ENCODE measurements around the gene PLCL2.

DNA sequence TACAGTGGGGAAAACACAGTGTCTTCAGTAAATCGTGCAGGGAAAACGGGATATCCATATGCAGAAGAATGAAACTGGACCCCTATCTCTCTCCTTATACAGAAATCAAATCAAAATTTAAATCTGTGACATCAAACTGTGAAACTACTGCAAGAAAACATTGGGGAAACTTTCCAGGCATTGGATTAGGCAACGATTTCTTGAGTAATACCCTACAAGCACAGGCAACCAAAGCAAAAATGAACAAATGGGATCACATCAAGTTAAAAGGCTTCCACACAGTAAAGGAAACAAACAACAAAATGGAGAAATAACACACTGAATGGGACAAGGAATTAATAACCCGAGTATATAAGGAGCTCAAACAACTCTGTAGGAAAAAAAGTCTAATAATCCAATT lies 165.3 kb downstream of the PLCL2 start:
- TF ChIP-seq, protein P1, sequence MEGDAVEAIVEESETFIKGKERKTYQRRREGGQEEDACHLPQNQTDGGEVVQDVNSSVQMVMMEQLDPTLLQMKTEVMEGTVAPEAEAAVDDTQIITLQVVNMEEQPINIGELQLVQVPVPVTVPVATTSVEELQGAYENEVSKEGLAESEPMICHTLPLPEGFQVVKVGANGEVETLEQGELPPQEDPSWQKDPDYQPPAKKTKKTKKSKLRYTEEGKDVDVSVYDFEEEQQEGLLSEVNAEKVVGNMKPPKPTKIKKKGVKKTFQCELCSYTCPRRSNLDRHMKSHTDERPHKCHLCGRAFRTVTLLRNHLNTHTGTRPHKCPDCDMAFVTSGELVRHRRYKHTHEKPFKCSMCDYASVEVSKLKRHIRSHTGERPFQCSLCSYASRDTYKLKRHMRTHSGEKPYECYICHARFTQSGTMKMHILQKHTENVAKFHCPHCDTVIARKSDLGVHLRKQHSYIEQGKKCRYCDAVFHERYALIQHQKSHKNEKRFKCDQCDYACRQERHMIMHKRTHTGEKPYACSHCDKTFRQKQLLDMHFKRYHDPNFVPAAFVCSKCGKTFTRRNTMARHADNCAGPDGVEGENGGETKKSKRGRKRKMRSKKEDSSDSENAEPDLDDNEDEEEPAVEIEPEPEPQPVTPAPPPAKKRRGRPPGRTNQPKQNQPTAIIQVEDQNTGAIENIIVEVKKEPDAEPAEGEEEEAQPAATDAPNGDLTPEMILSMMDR (conservative IDR thresholded peaks at IDR 0.05; ENCODE audit: low read depth in 2 of 2) = no peak
- no peak for TF ChIP-seq POLR2AphosphoS5 (IDR thresholded peaks at IDR 0.05; ENCODE audit: low read depth)
- TF ChIP-seq EZH2 (IDR thresholded peaks at IDR 0.05; ENCODE audit: low read depth, unreplicated experiment) = no peak
- no peak for TF ChIP-seq EZH2phosphoT487 (IDR thresholded peaks at IDR 0.05; ENCODE audit: unreplicated experiment)
- no peak for TF ChIP-seq JUNB (IDR thresholded peaks at IDR 0.05; ENCODE audit: unreplicated experiment)
- no peak for TF ChIP-seq ZNF114 (CRISPR knock-in tag; IDR thresholded peaks at IDR 0.05)
- TF ChIP-seq, protein P2, sequence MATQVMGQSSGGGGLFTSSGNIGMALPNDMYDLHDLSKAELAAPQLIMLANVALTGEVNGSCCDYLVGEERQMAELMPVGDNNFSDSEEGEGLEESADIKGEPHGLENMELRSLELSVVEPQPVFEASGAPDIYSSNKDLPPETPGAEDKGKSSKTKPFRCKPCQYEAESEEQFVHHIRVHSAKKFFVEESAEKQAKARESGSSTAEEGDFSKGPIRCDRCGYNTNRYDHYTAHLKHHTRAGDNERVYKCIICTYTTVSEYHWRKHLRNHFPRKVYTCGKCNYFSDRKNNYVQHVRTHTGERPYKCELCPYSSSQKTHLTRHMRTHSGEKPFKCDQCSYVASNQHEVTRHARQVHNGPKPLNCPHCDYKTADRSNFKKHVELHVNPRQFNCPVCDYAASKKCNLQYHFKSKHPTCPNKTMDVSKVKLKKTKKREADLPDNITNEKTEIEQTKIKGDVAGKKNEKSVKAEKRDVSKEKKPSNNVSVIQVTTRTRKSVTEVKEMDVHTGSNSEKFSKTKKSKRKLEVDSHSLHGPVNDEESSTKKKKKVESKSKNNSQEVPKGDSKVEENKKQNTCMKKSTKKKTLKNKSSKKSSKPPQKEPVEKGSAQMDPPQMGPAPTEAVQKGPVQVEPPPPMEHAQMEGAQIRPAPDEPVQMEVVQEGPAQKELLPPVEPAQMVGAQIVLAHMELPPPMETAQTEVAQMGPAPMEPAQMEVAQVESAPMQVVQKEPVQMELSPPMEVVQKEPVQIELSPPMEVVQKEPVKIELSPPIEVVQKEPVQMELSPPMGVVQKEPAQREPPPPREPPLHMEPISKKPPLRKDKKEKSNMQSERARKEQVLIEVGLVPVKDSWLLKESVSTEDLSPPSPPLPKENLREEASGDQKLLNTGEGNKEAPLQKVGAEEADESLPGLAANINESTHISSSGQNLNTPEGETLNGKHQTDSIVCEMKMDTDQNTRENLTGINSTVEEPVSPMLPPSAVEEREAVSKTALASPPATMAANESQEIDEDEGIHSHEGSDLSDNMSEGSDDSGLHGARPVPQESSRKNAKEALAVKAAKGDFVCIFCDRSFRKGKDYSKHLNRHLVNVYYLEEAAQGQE (IDR thresholded peaks at IDR 0.05; ENCODE audit: unreplicated experiment) = no peak
- TF ChIP-seq, protein P3, sequence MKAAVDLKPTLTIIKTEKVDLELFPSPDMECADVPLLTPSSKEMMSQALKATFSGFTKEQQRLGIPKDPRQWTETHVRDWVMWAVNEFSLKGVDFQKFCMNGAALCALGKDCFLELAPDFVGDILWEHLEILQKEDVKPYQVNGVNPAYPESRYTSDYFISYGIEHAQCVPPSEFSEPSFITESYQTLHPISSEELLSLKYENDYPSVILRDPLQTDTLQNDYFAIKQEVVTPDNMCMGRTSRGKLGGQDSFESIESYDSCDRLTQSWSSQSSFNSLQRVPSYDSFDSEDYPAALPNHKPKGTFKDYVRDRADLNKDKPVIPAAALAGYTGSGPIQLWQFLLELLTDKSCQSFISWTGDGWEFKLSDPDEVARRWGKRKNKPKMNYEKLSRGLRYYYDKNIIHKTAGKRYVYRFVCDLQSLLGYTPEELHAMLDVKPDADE (IDR thresholded peaks at IDR 0.05) = no peak
- TF ChIP-seq ZNF331 (CRISPR knock-in tag; IDR thresholded peaks at IDR 0.05; ENCODE audit: low read depth) = no peak
- TF ChIP-seq CREB1 (CRISPR knock-in tag; IDR thresholded peaks at IDR 0.05; ENCODE audit: low read depth) = no peak
- TF ChIP-seq STAT1 (IDR thresholded peaks at IDR 0.05; ENCODE audit: unreplicated experiment) = no peak
- no peak for TF ChIP-seq NANOG (IDR thresholded peaks at IDR 0.05; ENCODE audit: borderline replicate concordance)
- TF ChIP-seq, protein P4, sequence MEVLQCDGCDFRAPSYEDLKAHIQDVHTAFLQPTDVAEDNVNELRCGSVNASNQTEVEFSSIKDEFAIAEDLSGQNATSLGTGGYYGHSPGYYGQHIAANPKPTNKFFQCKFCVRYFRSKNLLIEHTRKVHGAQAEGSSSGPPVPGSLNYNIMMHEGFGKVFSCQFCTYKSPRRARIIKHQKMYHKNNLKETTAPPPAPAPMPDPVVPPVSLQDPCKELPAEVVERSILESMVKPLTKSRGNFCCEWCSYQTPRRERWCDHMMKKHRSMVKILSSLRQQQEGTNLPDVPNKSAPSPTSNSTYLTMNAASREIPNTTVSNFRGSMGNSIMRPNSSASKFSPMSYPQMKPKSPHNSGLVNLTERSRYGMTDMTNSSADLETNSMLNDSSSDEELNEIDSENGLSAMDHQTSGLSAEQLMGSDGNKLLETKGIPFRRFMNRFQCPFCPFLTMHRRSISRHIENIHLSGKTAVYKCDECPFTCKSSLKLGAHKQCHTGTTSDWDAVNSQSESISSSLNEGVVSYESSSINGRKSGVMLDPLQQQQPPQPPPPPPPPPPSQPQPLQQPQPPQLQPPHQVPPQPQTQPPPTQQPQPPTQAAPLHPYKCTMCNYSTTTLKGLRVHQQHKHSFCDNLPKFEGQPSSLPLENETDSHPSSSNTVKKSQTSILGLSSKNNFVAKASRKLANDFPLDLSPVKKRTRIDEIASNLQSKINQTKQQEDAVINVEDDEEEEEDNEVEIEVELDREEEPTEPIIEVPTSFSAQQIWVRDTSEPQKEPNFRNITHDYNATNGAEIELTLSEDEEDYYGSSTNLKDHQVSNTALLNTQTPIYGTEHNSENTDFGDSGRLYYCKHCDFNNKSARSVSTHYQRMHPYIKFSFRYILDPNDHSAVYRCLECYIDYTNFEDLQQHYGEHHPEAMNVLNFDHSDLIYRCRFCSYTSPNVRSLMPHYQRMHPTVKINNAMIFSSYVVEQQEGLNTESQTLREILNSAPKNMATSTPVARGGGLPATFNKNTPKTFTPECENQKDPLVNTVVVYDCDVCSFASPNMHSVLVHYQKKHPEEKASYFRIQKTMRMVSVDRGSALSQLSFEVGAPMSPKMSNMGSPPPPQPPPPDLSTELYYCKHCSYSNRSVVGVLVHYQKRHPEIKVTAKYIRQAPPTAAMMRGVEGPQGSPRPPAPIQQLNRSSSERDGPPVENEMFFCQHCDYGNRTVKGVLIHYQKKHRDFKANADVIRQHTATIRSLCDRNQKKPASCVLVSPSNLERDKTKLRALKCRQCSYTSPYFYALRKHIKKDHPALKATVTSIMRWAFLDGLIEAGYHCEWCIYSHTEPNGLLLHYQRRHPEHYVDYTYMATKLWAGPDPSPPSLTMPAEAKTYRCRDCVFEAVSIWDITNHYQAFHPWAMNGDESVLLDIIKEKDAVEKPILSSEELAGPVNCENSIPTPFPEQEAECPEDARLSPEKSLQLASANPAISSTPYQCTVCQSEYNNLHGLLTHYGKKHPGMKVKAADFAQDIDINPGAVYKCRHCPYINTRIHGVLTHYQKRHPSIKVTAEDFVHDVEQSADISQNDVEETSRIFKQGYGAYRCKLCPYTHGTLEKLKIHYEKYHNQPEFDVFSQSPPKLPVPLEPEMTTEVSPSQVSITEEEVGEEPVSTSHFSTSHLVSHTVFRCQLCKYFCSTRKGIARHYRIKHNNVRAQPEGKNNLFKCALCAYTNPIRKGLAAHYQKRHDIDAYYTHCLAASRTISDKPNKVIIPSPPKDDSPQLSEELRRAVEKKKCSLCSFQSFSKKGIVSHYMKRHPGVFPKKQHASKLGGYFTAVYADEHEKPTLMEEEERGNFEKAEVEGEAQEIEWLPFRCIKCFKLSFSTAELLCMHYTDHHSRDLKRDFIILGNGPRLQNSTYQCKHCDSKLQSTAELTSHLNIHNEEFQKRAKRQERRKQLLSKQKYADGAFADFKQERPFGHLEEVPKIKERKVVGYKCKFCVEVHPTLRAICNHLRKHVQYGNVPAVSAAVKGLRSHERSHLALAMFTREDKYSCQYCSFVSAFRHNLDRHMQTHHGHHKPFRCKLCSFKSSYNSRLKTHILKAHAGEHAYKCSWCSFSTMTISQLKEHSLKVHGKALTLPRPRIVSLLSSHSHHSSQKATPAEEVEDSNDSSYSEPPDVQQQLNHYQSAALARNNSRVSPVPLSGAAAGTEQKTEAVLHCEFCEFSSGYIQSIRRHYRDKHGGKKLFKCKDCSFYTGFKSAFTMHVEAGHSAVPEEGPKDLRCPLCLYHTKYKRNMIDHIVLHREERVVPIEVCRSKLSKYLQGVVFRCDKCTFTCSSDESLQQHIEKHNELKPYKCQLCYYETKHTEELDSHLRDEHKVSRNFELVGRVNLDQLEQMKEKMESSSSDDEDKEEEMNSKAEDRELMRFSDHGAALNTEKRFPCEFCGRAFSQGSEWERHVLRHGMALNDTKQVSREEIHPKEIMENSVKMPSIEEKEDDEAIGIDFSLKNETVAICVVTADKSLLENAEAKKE (CRISPR knock-in tag; IDR thresholded peaks at IDR 0.05) = no peak

Data from GM23338 (cell line).